Activated naive CD4-positive, alpha-beta T cell treated with anti-CD3 and anti-CD28 coated beads, Interleukin-2, amount 50 U/mL, for 24 hours (primary cell): ENCODE results near the gene MIR17HG.
"Not testable (repeated sequence)": the region's sequence is repeated elsewhere in the genome, so short reads cannot be mapped to it uniquely, and the experiment has no call there.

Experiments used
- H3K27ac Mint-ChIP-seq: one replicate; pipeline ENCODE4 v1.8.0; 2021; ENCODE audit warnings: mild to moderate bottlenecking, mixed read lengths
- H3K27me3 Mint-ChIP-seq: one replicate; pipeline ENCODE4 v1.8.0; 2021; ENCODE audit warnings: mixed read lengths
- H3K36me3 Mint-ChIP-seq: one replicate; pipeline ENCODE4 v1.8.0; 2021; ENCODE audit warnings: mixed read lengths
- H3K4me1 Mint-ChIP-seq: one replicate; pipeline ENCODE4 v1.8.0; 2021; ENCODE audit warnings: mixed read lengths
- H3K4me3 Mint-ChIP-seq: one replicate; pipeline ENCODE4 v1.8.0; 2021; ENCODE audit warnings: mild to moderate bottlenecking, mixed read lengths
- H3K9me3 Mint-ChIP-seq: one replicate; pipeline ENCODE4 v1.8.0; 2021; ENCODE audit warnings: mixed read lengths

The MIR17HG gene

DNA sequence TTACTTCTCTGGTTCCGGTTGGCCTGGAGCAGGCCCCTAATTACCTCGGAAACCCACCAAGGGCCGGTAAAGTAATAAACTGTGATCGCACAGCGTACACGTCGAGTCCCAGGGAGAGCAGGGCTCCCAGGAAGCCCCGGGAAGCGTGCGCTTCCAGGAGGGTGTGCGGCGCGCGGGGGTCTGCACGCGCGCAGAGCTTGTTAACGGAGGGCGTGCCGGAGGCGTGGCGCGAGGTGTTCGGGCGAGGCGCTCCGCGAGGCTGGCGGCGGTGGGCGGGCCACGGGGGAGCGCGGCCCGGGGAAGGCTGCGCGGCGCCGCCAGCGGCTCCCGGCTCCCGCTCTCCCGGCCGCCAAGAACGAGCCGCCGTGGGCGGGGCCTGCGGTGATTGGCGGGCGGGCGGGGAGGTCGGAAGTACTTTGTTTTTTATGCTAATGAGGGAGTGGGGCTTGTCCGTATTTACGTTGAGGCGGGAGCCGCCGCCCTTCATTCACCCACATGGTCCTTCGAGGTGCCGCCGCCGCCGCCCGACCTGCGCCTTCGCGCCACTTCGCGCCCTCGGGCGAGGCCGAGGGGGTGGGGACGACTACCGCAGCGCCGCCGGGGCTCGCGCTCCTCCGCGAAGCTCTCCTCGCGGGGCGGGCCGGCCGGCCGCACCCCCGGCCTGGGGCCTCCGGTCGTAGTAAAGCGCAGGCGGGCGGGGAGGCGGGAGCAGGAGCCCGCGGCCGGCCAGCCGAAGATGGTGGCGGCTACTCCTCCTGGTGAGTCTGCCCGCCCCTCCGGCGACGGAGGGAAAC, at the start of gene MIR17HG:
Gene MIR17HG, plus strand, starts transcription at position 486 of the 794 bp plus-strand sequence.
- Mint-ChIP-seq H3K27me3 (no peaks in the 10 kb centered on the region), H3K9me3 (no peaks in the 10 kb centered on the region), H3K4me3 (peak within 1 kb of the TSS; percentile 97), H3K36me3 (peaks cover 29% of the 10 kb centered on the region), H3K4me1 (peaks cover 42% of the 10 kb centered on the region), H3K27ac (peak within 1 kb of the TSS; percentile 99)

DNA sequence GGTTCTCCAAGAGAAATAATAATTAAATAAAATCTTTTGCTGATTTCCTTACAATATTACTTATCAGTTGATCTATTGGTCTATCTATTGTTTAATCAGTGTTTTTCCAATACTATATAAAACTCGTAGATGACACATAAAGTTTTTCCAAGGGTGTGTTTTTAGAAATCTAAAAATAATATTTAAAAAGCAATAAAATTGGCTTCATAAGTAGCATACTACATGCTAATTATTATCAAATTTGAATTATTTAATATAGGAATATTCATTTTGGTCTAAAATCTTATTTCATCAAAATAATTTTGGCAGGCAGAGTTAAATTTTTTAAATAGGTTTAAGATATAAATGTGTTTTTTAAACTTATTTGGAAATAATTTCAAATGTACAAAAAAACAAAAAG, 49.4 kb upstream of the MIR17HG start:
- no peaks in the 10 kb centered on the region for H3K9me3 Mint-ChIP-seq
- no peaks in the 10 kb centered on the region for H3K4me1 Mint-ChIP-seq
- no peak overlapping the region for H3K27ac Mint-ChIP-seq
- no peaks in the 10 kb centered on the region for H3K27me3 Mint-ChIP-seq
- H3K4me3 Mint-ChIP-seq = no peak overlapping the region
- no peaks in the 10 kb centered on the region for H3K36me3 Mint-ChIP-seq

DNA sequence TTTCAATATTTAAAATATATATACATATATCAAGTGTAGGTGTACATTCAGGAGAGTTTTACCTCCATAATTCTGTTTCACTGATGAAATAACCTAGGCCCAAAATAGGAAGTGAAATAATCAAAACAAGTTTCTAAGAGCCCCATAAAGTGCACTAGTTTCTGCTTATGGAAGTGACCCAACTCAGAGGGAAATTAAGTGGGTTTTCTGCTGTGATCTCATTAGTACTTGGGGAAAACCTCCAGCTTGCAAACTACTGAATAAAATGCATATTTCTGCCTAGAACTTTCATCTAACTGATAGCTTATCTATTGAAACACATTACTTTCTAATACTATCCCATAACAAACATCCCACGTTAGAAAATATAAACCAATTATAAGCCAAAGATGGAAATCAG, 45.4 kb upstream of the MIR17HG start:
- Mint-ChIP-seq H3K36me3 (no peaks in the 10 kb centered on the region), H3K27ac (no peak overlapping the region), H3K4me3 (no peak overlapping the region), H3K27me3 (peaks cover 3% of the 10 kb centered on the region), H3K9me3 (no peaks in the 10 kb centered on the region), H3K4me1 (no peaks in the 10 kb centered on the region)

DNA sequence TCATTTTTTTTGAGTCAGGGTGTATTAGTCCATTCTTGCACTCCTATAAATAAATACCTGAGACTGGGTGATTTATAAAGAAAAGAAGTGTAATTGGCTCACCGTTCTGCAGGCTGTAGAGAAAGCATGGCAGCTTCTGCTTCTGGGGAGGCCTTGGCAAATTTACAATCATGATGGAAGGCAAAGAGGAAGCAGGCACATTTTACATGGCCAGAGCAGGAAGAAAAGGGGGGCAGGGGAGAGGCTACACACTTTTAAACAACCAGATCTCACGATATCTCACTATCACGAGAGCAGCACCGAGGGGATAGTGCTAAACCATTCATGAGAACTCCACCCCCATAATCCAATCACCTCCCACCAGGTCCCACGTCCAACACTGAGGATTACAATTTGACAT, 44.5 kb upstream of the MIR17HG start:
- Mint-ChIP-seq H3K27me3 (peaks cover 3% of the 10 kb centered on the region), H3K4me1 (no peaks in the 10 kb centered on the region)

DNA sequence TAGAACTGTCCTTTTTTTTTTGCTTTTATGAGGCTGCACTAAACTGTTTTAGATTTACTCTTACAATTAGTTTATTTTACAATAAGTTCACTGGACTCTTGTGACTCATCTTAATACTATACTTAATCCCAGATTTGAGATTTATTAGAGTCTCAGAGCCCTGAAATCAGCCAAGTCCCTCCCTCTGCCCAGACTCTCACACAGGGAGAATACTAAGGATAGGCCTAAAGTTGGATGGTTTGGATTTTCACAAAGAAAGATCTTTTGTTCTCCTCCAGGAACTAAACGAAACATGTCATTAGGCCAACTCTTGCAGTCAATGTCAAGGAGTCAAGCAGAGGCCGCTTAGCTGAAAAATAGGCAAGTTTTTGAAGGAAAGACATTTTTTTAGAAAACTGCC, 42.7 kb upstream of the MIR17HG start:
- H3K4me1 Mint-ChIP-seq = no peaks in the 10 kb centered on the region

More for the DNA sequence above, 44.5 kb upstream of the MIR17HG start:
- Mint-ChIP-seq H3K36me3 (no peaks in the 10 kb centered on the region), H3K9me3 (no peaks in the 10 kb centered on the region), H3K4me3 (no peak overlapping the region), H3K27ac (no peak overlapping the region)

DNA sequence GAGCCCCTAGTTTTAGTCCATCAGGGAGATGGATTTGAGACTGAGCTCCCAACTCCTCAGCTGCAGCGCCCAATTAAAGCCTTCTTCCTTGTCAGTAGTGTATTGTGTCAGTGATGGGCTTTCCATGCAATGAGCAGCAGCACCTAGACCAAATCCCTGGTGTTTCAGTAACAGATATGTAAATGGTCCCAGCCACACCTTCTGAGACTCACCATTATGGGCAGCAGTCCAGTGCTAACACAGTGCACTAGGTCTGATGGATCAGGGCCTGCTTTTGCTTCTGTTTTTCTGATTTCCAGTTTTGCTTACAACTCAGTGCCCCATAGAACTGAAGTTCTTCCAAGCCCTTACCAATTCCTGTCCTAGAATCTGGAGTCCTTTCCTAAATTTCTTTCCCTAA, 41.8 kb upstream of the MIR17HG start:
- no peaks in the 10 kb centered on the region for H3K9me3 Mint-ChIP-seq
- H3K27me3 Mint-ChIP-seq = peaks cover 3% of the 10 kb centered on the region
- no peaks in the 10 kb centered on the region for H3K4me1 Mint-ChIP-seq
- no peak overlapping the region for H3K4me3 Mint-ChIP-seq
- no peak overlapping the region for H3K27ac Mint-ChIP-seq
- no peaks in the 10 kb centered on the region for H3K36me3 Mint-ChIP-seq

More for the DNA sequence above, 42.7 kb upstream of the MIR17HG start:
- Mint-ChIP-seq H3K36me3 (no peaks in the 10 kb centered on the region), H3K9me3 (no peaks in the 10 kb centered on the region), H3K27ac (no peak overlapping the region), H3K27me3 (peaks cover 3% of the 10 kb centered on the region), H3K4me3 (no peak overlapping the region)

DNA sequence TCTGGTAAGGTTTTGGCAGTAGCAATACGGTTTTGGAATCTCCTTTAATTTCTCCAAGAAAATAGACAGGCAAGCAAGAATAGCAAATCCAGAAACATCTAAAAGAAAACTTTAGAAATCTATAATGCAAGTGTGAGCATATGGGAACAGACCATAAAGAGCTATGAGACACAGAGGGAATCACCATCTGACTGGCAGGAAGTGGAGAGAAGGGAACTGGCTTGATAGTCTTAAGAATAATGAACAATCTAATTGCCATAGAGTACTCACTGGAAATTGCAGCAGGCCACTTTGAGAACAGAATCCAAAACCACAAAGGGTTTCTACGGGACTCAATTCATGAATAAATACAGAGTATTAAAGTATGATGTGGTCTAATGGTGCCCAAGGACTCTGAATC, 39.6 kb upstream of the MIR17HG start:
- Mint-ChIP-seq H3K9me3 (no peaks in the 10 kb centered on the region), H3K27ac (no peak overlapping the region), H3K27me3 (peaks cover 3% of the 10 kb centered on the region), H3K36me3 (no peaks in the 10 kb centered on the region), H3K4me3 (no peak overlapping the region), H3K4me1 (peaks cover 3% of the 10 kb centered on the region)

DNA sequence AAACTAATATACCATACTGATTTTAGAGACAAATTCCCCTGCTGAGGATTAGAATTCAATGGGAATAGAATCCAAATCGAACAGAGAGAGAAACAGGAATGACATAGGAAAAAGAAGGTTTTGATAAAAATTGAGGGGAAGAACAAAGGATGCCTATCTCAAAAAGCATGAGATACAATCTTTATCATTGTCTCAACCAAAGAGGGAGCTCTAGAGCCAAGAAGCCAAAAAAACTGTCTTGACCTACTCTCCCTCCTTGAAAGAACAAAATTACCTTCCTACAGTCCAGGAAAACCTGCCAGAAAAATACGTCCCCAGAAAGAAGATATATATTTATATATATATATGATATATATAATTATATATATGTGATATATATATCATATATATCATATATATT, 39.2 kb upstream of the MIR17HG start:
- Mint-ChIP-seq H3K27me3 (peaks cover 3% of the 10 kb centered on the region), H3K4me3 (no peak overlapping the region), H3K9me3 (no peaks in the 10 kb centered on the region), H3K36me3 (no peaks in the 10 kb centered on the region), H3K27ac (peak overlapping the region; percentile 51), H3K4me1 (peaks cover 5% of the 10 kb centered on the region)

DNA sequence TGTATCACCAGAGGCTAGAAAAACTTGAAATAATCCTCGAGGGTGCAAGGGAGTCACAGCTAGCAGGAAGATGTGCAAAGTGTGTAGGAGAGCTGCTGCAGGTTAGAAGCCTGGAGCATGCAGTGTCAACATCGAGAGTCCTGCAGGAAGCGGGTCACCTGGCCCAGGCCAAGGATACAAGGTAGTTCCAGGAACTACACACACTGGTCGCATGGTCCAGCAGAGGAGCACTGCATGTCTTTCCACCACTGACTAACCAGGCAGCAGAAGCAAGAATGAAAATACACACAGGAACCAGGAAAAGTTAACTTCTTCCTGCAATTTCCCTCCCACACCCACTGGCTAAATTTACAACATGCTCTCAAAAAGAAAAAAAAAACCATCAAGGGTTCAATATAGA, 36.0 kb upstream of the MIR17HG start:
- no peaks in the 10 kb centered on the region for H3K9me3 Mint-ChIP-seq
- no peak overlapping the region for H3K27ac Mint-ChIP-seq
- no peak overlapping the region for H3K4me3 Mint-ChIP-seq
- no peaks in the 10 kb centered on the region for H3K36me3 Mint-ChIP-seq
- no peaks in the 10 kb centered on the region for H3K27me3 Mint-ChIP-seq
- peaks cover 9% of the 10 kb centered on the region for H3K4me1 Mint-ChIP-seq

DNA sequence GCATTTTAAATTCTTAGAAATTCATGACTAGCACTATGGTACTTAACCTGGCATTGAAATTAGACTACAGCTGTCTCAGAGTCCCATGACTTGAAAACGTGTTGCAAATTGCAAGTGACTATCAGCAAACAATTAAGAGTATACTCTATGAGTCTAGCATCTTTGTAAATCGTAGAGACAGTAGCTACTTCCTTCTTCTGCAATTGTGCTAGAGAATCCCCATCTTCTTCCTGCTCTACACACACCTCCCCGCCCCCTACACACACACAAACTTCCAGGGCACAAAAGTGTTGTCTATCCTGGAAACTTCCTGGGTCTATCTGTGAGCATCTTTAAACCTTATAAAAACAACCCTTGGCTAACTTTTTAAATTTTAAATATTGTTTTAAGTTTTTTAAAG, 35.2 kb upstream of the MIR17HG start:
- H3K9me3 Mint-ChIP-seq = no peaks in the 10 kb centered on the region
- no peaks in the 10 kb centered on the region for H3K36me3 Mint-ChIP-seq
- peaks cover 9% of the 10 kb centered on the region for H3K4me1 Mint-ChIP-seq
- no peaks in the 10 kb centered on the region for H3K27me3 Mint-ChIP-seq
- no peak overlapping the region for H3K27ac Mint-ChIP-seq
- H3K4me3 Mint-ChIP-seq = no peak overlapping the region

DNA sequence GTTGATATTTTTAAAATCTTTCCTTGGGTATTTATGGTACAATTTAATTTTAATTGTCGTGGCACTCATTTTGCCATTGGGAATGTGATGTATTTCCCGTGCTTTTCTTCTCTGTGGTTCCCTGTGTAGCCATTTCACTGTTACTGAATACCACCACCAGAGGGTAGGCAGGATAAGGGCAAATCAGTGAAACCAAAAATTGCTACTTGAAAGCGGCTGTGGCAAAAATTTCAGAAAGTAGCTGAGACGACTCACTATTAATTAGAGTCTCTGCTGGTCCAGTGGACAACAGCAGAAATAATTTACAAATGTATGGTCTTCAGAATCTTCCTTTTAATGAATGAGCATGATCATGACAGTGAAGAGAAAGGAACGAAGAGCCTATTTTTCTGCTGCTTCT, 34.4 kb upstream of the MIR17HG start:
- Mint-ChIP-seq H3K4me3 (peak overlapping the region; percentile 36), H3K4me1 (peaks cover 9% of the 10 kb centered on the region), H3K27ac (no peak overlapping the region), H3K27me3 (no peaks in the 10 kb centered on the region), H3K9me3 (no peaks in the 10 kb centered on the region), H3K36me3 (no peaks in the 10 kb centered on the region)

DNA sequence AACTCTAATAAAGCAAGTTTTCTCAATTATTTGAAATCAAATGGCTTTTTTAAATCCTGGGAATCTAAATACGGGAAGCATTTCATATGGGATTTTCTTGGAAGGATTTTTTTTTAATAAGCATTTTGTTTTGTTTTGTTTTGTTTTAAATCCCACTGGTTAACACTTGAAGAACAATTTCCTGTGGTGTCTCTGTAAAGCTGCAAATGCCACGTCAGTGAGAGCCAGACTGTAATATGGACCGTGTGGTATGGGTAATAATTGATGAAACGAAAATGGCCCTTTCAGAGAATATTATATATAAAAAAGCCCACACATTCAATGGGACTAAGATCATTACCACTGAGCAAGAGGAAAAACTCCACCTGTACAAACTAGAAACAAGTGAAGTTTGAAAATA, 33.9 kb upstream of the MIR17HG start:
- Mint-ChIP-seq H3K4me3 (peak overlapping the region; percentile 36), H3K9me3 (no peaks in the 10 kb centered on the region), H3K27ac (no peak overlapping the region), H3K36me3 (no peaks in the 10 kb centered on the region), H3K27me3 (no peaks in the 10 kb centered on the region), H3K4me1 (peaks cover 9% of the 10 kb centered on the region)

DNA sequence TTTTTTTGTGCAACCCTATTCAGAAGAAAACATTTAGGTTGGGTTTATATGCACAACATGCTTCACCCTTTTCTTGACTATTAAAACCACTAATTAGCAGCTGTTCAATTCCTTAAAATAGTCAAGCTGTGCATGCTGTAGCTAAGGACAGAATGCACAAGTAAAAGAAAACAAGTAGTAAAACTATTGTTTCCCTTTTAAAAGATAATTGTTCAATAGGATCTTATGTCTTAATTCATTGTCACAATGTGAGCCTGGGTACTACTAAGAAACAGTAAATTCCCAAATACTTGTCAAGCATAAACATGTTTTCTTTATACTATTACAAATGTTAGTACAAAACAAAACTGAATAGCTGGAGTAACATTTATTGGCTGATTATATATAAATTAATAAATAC, 32.6 kb upstream of the MIR17HG start:
- Mint-ChIP-seq H3K27ac (no peak overlapping the region), H3K27me3 (no peaks in the 10 kb centered on the region), H3K4me3 (no peak overlapping the region), H3K9me3 (no peaks in the 10 kb centered on the region), H3K36me3 (no peaks in the 10 kb centered on the region), H3K4me1 (peaks cover 9% of the 10 kb centered on the region)

DNA sequence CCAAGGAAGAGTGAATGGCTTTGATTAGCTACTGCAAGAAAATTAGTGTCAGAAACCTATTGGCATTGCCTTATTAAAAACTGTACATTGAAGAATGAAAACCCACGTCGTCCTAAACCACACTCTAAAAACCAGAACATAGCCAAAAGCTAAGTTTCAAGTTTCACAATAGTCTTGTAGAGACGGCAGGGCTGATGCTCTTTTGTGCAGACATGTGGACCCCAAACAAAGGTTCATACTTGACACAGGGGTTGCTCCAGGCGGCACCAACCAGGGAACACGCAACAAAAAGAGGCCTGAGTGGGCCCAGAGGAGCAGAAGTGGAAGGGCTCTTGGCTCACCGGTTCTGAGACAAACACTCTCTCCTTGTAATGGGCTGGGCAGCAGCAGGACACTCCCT, 28.6 kb upstream of the MIR17HG start:
- no peaks in the 10 kb centered on the region for H3K9me3 Mint-ChIP-seq
- H3K4me3 Mint-ChIP-seq = no peak overlapping the region
- H3K4me1 Mint-ChIP-seq = peaks cover 20% of the 10 kb centered on the region
- H3K27ac Mint-ChIP-seq = no peak overlapping the region
- no peaks in the 10 kb centered on the region for H3K27me3 Mint-ChIP-seq
- no peaks in the 10 kb centered on the region for H3K36me3 Mint-ChIP-seq

DNA sequence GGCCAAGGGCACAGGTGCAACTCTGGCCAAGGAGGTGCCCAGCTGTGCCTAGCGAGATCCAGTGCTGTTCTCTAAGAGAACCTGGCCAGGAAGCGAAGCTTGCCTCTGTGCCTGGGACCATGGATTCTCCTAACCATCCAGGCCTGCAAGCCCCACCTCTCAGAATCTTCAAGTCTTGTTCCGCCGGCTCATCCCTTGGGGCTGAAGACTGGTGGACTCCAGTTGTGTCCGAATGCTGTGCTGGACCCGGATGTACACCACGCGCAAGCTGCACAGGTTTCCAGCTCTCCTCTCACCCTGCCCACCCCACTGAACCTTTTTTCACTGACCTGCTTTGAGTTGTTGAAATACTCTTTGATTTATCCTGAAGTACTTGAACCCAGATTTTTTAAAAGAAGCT, 27.5 kb upstream of the MIR17HG start:
- H3K4me1 Mint-ChIP-seq = peaks cover 20% of the 10 kb centered on the region
- H3K9me3 Mint-ChIP-seq = no peaks in the 10 kb centered on the region
- no peaks in the 10 kb centered on the region for H3K27me3 Mint-ChIP-seq
- no peak overlapping the region for H3K4me3 Mint-ChIP-seq
- H3K27ac Mint-ChIP-seq = no peak overlapping the region
- no peaks in the 10 kb centered on the region for H3K36me3 Mint-ChIP-seq

DNA sequence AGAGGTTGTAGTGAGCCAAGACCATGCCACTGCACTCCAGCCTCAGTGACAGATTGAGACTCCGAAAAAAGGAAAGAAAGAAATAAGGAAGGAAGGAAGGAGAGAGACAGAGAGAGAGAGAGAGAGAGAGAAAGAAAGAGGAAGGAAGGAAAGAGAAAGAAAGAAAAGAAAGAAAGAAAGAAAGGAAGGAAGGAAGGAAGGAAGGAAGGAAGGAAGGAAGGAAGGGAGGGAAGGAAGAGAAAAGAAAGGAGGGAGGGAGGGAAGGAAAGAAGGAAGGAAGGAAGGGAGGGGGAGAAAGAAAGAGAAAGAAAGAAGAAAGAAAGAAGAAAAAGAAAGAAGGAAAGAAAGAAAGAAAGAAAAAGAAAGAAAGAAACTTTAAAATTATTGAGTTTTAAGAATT, 26.5 kb upstream of the MIR17HG start:
- not testable (repeated sequence) for H3K27me3 Mint-ChIP-seq, H3K9me3 Mint-ChIP-seq, H3K27ac Mint-ChIP-seq, H3K36me3 Mint-ChIP-seq, H3K4me3 Mint-ChIP-seq
- peaks cover 20% of the 10 kb centered on the region for H3K4me1 Mint-ChIP-seq

DNA sequence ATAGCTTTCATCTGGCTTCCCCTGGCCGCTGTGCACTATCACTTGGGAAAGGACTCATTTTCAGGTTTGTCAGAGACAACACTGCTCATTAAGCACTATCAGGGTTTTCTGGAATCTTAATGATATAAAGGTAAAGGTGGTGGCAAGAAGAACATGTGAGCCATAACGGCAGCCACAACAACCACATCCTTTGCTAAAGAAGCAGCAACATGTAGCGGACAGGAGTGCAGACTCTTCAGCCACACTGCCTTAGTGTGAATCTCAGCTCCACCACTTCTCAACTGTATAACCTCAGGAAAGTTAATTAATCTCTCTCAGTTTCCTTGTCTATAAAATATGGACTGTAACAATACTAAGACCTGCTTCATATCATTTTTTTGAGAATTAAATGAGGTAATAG, 24.1 kb upstream of the MIR17HG start:
- no peaks in the 10 kb centered on the region for H3K36me3 Mint-ChIP-seq
- no peaks in the 10 kb centered on the region for H3K9me3 Mint-ChIP-seq
- no peak overlapping the region for H3K27ac Mint-ChIP-seq
- no peak overlapping the region for H3K4me3 Mint-ChIP-seq
- no peaks in the 10 kb centered on the region for H3K27me3 Mint-ChIP-seq
- H3K4me1 Mint-ChIP-seq = peaks cover 20% of the 10 kb centered on the region
